ENCODE measurements around the gene ACBD6. TPM values are rescaled to one million over a fixed set of nuclear protein-coding genes. Genes with fewer than 3 reads are reported as not detected.

Gene ACBD6
- total and polyA plus RNA-seq, 9 donors: 31.0 to 56.0 (median 42.7) TPM

DNA sequence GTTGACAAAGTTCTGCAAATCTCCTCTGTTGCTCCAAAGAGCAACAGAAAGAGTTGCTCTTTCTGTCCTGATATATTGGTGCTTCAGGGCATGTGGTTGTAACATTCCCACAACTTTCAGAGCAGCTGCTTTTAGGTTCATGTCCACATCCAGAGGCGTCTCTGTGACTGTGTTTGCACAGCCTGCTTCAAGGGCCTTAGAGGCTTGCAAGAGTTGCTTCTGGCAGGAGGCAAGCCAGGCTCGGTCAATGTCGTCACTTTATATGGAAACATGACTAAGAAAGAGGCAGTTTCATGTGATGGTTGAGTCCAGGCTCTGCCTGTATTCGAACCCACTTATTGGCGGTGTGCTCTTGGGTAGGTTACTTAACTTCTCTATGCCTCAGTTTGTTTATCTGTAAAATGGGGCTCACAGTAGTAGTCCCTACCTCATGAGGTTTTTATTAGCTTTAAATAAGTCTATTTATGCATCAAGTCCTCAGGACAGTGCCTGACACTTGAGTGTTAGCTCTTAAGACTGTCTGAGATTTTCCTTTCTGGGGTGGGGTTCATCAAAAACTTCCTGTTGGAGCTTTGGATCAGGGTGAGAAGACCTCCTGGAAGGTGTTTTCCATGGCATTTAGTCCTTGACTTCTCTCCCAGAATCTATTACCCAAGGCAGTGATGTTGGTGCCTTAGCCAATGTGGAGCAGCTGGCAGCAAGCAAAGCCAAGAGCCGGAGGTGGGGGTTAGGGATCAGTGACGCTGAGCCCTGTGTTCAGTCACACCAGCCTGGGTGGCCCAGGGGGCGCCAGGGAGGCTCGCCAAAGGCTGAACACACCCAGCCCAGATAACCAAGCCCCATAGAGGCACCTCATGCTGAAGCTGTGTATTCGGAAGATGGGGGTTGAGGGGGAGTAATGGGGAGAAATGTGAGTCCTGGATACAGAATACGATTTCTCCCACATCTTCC is 253.4 kb downstream of the ACBD6 start:
- H3K9me3 ChIP-seq: no peaks in the 10 kb centered on the region
- H3K4me1 ChIP-seq (ENCODE audit: insufficient read depth): no peaks in the 10 kb centered on the region
- H3K4me3 ChIP-seq: no peak overlapping the region
- no peak overlapping the region for H3K27ac ChIP-seq
- no peaks in the 10 kb centered on the region for H3K36me3 ChIP-seq
- WGBS, 3 donors: 61 to 62% (median 61%) methylated on average over 11 of the region's 11 CpGs
- DNase-seq: no peak
- H3K27me3 ChIP-seq: no peaks in the 10 kb centered on the region
- TF ChIP-seq, protein P1, sequence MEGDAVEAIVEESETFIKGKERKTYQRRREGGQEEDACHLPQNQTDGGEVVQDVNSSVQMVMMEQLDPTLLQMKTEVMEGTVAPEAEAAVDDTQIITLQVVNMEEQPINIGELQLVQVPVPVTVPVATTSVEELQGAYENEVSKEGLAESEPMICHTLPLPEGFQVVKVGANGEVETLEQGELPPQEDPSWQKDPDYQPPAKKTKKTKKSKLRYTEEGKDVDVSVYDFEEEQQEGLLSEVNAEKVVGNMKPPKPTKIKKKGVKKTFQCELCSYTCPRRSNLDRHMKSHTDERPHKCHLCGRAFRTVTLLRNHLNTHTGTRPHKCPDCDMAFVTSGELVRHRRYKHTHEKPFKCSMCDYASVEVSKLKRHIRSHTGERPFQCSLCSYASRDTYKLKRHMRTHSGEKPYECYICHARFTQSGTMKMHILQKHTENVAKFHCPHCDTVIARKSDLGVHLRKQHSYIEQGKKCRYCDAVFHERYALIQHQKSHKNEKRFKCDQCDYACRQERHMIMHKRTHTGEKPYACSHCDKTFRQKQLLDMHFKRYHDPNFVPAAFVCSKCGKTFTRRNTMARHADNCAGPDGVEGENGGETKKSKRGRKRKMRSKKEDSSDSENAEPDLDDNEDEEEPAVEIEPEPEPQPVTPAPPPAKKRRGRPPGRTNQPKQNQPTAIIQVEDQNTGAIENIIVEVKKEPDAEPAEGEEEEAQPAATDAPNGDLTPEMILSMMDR (IDR thresholded peaks at IDR 0.05): no peak
- TF ChIP-seq EP300 (IDR thresholded peaks at IDR 0.05): no peak
- intact Hi-C loops (cut with DNase I): no loop called here

DNA sequence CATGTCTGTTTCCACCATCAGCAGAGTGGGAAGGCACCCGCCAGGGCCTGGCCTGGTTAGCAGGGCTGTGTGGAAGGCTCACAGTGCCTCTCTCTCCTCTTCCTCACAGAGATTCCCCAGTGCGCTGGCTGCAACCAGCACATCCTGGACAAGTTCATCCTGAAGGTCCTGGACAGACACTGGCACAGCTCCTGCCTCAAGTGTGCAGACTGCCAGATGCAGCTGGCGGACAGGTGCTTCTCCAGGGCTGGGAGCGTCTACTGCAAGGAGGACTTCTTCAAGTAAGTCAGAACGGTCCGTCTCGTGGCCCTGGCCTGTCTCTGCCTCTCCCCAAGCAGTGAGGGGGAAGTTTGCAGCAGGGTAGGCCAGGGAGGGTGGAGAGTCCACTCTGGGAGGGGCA is 254.2 kb downstream of the ACBD6 start:
- no peak overlapping the region for H3K27ac ChIP-seq

DNA sequence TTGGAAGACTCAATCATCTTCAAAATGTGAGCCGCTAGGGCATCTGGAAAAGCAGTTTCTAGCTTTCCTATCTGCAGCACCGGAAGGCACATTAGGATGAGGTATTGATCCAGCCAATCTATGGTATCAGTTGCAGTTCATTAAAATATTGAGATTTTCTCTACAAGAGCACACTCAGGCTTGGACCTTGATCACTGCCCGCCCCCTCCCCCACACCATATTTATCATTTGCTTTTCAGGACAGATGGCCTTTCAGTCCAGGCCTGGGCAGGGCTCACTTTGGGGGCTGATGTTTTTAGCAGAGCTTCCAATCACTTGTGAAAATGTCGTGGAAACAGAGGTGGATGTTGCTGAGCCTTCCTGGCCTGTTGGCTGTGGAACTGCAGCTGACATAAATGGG is 254.8 kb downstream of the ACBD6 start:
- Histone ChIP-seq H3K36me3 (no peaks in the 10 kb centered on the region), H3K9me3 (no peaks in the 10 kb centered on the region), H3K4me3 (no peak overlapping the region), H3K27ac (no peak overlapping the region), H3K27me3 (no peaks in the 10 kb centered on the region), H3K4me1 (ENCODE audit: insufficient read depth) (no peaks in the 10 kb centered on the region)
- TF ChIP-seq, protein P1 (IDR thresholded peaks at IDR 0.05): no peak
- TF ChIP-seq POLR2A (IDR thresholded peaks at IDR 0.05) (no peak), EP300 (IDR thresholded peaks at IDR 0.05) (no peak)
- intact Hi-C loops (cut with DNase I): no loop called here
- DNase-seq: no peak
- 79 to 83% (median 82%) methylated on average over 4 of the region's 4 CpGs for WGBS, 3 donors

More for the DNA sequence above, 254.2 kb downstream of the ACBD6 start:
- TF ChIP-seq POLR2A (IDR thresholded peaks at IDR 0.05): no peak
- no peak for TF ChIP-seq EP300 (IDR thresholded peaks at IDR 0.05)
- TF ChIP-seq, protein P1 (IDR thresholded peaks at IDR 0.05): no peak
- intact Hi-C loops (cut with DNase I): no loop called here
- no peaks in the 10 kb centered on the region for H3K27me3 ChIP-seq
- DNase-seq: no peak
- H3K4me1 ChIP-seq (ENCODE audit: insufficient read depth): no peaks in the 10 kb centered on the region
- no peaks in the 10 kb centered on the region for H3K36me3 ChIP-seq
- H3K4me3 ChIP-seq: no peak overlapping the region
- H3K9me3 ChIP-seq: no peaks in the 10 kb centered on the region
- 88 to 95% (median 93%) methylated on average over 7 of the region's 7 CpGs for WGBS, 3 donors

DNA sequence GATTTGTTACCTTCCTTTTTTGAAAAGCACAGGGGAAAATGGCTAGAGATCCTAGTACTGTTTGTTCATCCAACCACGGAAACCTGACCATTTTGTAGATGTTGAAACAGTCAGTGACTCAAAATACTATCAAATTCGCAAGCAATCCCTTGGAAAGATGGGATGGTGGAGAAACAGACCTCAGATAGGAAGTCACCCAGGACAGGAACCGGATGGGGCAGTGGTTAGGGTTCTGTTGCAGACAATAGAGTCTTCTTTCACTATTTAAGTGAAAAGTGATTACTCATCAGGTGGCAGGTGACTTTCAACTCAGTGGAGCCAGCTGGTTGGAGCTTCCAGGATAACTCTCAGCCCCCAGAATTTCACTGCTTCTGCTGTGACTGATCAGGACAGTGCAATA is 255.3 kb downstream of the ACBD6 start:
- TF ChIP-seq POLR2A (IDR thresholded peaks at IDR 0.05) (no peak), EP300 (IDR thresholded peaks at IDR 0.05) (no peak)
- TF ChIP-seq, protein P1 (IDR thresholded peaks at IDR 0.05): no peak
- H3K9me3 ChIP-seq: no peaks in the 10 kb centered on the region
- H3K36me3 ChIP-seq: no peaks in the 10 kb centered on the region
- no peaks in the 10 kb centered on the region for H3K27me3 ChIP-seq
- no peaks in the 10 kb centered on the region for H3K4me1 ChIP-seq (ENCODE audit: insufficient read depth)
- intact Hi-C loops (cut with DNase I): no loop called here
- 89 to 93% (median 89%) methylated on average over 3 of the region's 3 CpGs for WGBS, 3 donors
- no peak overlapping the region for H3K27ac ChIP-seq
- no peak overlapping the region for H3K4me3 ChIP-seq
- no peak for DNase-seq
